ENCODE measurements around the gene NAA25. TPM values are rescaled to one million over a fixed set of nuclear protein-coding genes. Genes with fewer than 3 reads are reported as not detected.

The NAA25 gene
- total and polyA plus RNA-seq, 9 of the 15 experiments (the other 6 are each of a cell fraction or from before 2014, with no cell fraction given): 26.6 to 59.6 (median 48.9) TPM

DNA sequence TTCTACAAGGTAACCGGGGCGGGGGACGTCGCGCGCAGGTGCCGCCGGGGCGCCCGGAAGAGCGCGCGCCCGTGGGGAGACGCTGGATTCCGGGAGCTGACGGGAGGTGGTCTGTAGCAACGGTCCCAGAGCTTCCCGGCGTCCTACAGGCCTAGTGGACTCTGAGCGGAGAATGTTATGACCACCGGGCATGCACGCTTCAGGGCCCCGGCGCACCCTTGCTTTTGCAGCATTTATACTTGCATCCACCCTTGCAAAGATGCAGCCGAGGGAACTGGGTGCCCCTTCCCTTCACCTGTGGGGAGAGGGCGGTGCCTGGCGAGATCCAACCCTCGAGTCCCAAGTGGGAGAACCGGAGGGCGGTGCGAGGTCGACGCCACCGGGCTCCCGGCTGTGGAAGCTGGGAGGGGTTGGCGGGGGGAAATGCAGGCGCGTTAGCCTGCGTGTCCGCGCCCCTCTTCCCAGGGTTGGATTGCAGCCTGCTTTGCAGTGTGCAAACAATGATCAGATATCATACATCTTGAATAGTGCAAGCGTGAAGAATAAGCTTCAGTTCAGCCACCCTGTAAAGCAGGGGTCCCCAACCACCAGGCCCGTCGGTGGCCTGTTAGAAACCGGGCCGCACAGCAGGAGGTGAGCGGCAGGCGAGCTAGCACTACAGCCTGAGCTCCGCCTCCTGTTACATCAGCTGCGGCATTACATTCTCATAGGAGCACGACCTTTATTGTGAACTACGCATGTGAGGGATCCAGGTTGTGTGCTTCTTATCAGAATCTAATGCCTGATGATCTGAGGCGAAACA, 94.8 kb downstream of the NAA25 start (continued):
- TF ChIP-seq FIP1L1 (IDR thresholded peaks at IDR 0.05; ENCODE audit: low read depth, low read length, poor library complexity, severe bottlenecking) (no peak), ZNF766 (CRISPR knock-in tag; conservative IDR thresholded peaks at IDR 0.05) (no peak), ZNF146 (CRISPR knock-in tag; IDR thresholded peaks at IDR 0.05; ENCODE audit: unreplicated experiment) (no peak), RNF2 (IDR thresholded peaks at IDR 0.05) (0 out of 2 replicates have a peak, but pooled peaks have one; percentile 11), PHTF2 (CRISPR knock-in tag; IDR thresholded peaks at IDR 0.05) (0 out of 2 replicates have a peak, but pooled peaks have one; percentile 25), FOSL1 (tag; conservative IDR thresholded peaks at IDR 0.05) (no peak), ZNF12 (CRISPR knock-in tag; IDR thresholded peaks at IDR 0.05) (no peak), RBM17 (IDR thresholded peaks at IDR 0.05; ENCODE audit: borderline replicate concordance, low read depth, low read length) (no peak), CBFB (CRISPR knock-in tag; IDR thresholded peaks at IDR 0.05) (no peak; the same call in 1 of the 2 replicates), HCFC1 (IDR thresholded peaks at IDR 0.05; ENCODE audit: low read depth, low read length) (0 out of 2 replicates have a peak, but pooled peaks have one; percentile 11), ZNF699 (CRISPR knock-in tag; IDR thresholded peaks at IDR 0.05; ENCODE audit: insufficient replicate concordance) (no peak)
- TF ChIP-seq, protein P1, sequence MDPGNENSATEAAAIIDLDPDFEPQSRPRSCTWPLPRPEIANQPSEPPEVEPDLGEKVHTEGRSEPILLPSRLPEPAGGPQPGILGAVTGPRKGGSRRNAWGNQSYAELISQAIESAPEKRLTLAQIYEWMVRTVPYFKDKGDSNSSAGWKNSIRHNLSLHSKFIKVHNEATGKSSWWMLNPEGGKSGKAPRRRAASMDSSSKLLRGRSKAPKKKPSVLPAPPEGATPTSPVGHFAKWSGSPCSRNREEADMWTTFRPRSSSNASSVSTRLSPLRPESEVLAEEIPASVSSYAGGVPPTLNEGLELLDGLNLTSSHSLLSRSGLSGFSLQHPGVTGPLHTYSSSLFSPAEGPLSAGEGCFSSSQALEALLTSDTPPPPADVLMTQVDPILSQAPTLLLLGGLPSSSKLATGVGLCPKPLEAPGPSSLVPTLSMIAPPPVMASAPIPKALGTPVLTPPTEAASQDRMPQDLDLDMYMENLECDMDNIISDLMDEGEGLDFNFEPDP (CRISPR knock-in tag; IDR thresholded peaks at IDR 0.05): no peak
- TF ChIP-seq, protein P2, sequence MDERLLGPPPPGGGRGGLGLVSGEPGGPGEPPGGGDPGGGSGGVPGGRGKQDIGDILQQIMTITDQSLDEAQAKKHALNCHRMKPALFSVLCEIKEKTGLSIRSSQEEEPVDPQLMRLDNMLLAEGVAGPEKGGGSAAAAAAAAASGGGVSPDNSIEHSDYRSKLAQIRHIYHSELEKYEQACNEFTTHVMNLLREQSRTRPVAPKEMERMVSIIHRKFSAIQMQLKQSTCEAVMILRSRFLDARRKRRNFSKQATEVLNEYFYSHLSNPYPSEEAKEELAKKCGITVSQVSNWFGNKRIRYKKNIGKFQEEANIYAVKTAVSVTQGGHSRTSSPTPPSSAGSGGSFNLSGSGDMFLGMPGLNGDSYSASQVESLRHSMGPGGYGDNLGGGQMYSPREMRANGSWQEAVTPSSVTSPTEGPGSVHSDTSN (CRISPR knock-in tag; IDR thresholded peaks at IDR 0.05; ENCODE audit: low read depth): no peak
- TF ChIP-seq, protein P2 (tag; conservative IDR thresholded peaks at IDR 0.05; ENCODE audit: low read depth): no peak
- TF ChIP-seq, protein P3, sequence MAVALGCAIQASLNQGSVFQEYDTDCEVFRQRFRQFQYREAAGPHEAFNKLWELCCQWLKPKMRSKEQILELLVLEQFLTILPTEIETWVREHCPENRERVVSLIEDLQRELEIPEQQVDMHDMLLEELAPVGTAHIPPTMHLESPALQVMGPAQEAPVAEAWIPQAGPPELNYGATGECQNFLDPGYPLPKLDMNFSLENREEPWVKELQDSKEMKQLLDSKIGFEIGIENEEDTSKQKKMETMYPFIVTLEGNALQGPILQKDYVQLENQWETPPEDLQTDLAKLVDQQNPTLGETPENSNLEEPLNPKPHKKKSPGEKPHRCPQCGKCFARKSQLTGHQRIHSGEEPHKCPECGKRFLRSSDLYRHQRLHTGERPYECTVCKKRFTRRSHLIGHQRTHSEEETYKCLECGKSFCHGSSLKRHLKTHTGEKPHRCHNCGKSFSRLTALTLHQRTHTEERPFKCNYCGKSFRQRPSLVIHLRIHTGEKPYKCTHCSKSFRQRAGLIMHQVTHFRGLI (CRISPR knock-in tag; IDR thresholded peaks at IDR 0.05): no peak
- TF ChIP-seq, protein P4, sequence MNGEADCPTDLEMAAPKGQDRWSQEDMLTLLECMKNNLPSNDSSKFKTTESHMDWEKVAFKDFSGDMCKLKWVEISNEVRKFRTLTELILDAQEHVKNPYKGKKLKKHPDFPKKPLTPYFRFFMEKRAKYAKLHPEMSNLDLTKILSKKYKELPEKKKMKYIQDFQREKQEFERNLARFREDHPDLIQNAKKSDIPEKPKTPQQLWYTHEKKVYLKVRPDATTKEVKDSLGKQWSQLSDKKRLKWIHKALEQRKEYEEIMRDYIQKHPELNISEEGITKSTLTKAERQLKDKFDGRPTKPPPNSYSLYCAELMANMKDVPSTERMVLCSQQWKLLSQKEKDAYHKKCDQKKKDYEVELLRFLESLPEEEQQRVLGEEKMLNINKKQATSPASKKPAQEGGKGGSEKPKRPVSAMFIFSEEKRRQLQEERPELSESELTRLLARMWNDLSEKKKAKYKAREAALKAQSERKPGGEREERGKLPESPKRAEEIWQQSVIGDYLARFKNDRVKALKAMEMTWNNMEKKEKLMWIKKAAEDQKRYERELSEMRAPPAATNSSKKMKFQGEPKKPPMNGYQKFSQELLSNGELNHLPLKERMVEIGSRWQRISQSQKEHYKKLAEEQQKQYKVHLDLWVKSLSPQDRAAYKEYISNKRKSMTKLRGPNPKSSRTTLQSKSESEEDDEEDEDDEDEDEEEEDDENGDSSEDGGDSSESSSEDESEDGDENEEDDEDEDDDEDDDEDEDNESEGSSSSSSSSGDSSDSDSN (IDR thresholded peaks at IDR 0.05; ENCODE audit: borderline replicate concordance in 1 of 2, low read depth in 2 of 2, low read length in 2 of 2): peak; percentile 24 to 58; a peak in 3 of 4 replicates
- TF ChIP-seq, protein P5, sequence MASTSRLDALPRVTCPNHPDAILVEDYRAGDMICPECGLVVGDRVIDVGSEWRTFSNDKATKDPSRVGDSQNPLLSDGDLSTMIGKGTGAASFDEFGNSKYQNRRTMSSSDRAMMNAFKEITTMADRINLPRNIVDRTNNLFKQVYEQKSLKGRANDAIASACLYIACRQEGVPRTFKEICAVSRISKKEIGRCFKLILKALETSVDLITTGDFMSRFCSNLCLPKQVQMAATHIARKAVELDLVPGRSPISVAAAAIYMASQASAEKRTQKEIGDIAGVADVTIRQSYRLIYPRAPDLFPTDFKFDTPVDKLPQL (IDR thresholded peaks at IDR 0.05; ENCODE audit: extremely low read depth, insufficient read length): no peak
